ENCODE data around the gene CXCR6.
"Not testable (repeated sequence)": the region's sequence is repeated elsewhere in the genome, so short reads cannot be mapped to it uniquely, and the experiment has no call there.

Gene CXCR6

DNA sequence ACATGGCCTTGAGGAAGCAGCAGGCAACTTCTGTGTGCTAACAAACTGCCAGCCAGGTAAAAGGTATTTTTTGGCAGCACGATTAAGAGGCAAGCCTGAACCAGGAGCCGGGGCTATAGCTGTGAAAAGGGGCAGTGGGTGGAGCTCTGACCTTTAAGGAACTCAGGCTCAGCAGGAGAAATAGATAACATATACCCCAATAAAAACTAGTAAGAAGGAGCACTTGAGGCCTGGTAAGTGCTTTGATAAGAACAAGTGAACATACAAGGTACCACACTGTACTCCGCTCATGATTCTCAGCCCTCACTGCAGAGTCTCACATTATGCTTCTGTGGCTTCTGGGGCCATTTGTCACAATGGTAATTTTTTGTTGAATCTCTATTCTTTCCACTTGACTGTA, 46.9 kb downstream of the CXCR6 start:
- DNase-seq (ENCODE audit: low read depth), result no peak

- no peak for DNase-seq (ENCODE audit: low read depth)
These were observed 48.1 kb downstream of the CXCR6 start for GRCh38 chr3:45991341-45991740.

DNA sequence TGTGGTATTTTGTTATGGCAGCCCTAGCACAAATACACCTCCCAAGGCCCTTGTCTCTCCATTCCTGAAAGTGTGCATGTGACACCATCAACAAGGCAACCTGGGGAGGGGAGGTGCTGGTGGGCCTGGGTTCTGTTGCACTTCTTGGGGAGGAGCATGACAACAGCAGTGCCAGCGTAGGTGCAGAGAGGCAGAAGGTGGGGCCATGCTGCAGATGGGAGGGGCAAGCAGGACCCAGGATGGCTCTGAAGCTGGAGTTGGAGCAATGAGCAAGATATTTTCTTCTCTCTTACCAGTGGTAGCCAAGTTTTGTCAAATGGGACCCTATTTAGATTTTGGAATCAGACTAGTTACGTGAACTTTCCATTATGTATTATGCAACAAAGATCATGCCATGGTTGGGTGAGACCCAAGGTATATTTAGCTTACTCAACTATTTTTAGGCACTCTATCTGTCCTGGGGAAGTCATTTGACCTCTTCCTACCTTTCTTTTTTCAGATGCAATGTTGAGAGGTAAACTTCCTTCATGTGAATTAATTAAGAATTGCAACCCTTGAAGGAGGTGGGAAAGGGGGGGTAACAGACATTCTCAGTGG, 49.0 kb downstream of the CXCR6 start:
- no peak for DNase-seq (ENCODE audit: low read depth)

GRCh38 chr3:45992821-45993221, 49.6 kb downstream of the CXCR6 start:
- no peak for DNase-seq (ENCODE audit: low read depth)

DNA sequence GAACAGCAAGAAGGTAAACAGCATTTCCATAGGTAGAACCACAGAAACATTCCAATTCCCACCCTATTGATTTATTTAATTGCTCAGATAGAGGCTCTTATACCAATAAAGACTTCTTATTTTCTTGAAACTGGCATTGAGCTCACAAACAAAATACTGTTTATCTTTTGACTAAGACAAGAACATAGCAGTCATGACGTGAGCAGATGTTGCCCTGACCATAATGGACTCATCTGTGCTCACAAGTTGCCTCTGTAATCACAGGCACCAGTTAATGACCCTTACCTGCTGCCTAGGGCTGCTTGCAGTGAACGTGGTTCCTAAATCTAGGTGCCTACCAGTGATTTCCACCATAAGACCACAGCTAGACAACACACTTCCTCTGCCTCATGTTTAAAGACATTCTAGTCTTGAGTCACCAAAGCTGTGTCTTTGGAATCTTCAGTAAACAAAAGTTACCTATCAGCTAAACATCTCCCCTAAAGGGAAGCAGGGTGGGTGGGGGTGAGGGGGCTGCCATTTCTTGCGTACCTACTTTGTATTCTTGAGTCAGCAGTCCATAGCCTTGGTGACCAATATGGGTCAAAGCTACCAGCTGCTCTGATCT, 50.3 kb downstream of the CXCR6 start:
- peak; percentile 64 for DNase-seq (ENCODE audit: low read depth)

GRCh38 chr3:45994419-45995235, 51.4 kb downstream of the CXCR6 start:
- DNase-seq (ENCODE audit: low read depth), result peak; percentile 25

DNA sequence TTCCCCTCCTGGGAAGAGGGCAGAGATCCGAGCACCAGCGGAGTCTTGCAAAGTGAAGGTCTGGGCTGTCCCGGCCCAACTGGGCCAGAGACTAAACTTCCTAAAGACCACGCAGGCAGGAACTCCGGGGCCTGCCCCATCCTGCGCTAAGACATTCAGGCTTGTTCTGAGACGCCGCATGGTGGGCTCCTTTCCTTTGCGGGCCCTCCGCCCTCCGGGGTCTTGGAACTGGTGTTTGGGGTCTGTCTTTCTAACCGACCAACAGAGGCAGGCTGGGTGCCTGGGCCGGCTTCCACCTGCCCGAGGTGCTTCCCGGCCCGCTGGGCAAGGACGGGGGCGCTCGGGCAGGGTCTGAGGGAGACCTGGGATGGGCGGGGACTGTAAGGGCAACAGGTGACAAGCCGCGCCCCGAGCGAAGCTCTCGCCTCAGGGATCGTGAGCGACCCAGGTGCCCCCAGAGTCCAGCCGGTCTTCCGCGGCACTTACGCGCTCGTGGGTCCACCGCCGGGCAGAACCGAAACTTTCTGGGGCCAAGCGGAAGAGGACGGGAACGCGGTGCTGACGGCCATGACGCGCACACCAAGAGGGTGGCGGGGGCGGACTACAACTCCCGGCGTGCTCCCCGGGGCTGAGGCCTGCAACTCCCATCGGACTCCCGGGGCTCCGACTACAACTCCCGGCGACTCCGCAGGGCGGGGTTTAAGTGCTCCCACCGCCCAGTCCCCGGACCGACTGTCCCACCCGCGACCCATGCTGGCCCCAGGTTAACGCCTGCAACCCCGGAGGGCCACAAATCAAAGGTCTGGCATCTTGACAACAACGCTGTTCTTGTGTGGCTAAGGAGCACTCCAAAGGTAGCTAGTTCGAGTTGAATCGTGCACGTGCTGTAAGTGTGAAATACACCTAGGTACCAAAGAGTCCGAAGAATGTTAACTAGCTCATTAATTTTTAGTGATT, 52.2 kb downstream of the CXCR6 start, which contains the start of gene FYCO1:
Gene FYCO1, minus strand, starts transcription at position 589 of the 957 bp plus-strand sequence. CDS start 10,914 bp downstream, outside the sequence.
- DNase-seq (ENCODE audit: low read depth), result peak; percentile 77

GRCh38 chr3:45997499-45997898, 54.2 kb downstream of the CXCR6 start:
- DNase-seq (ENCODE audit: low read depth), result not testable (repeated sequence)

GRCh38 chr3:45997942-45998341, 54.7 kb downstream of the CXCR6 start:
- DNase-seq (ENCODE audit: low read depth), result no peak

All from T-helper 22 cell (primary cell).